Stimulated activated CD4-positive, alpha-beta T cell treated with anti-CD3 and anti-CD28 coated beads, Interleukin-4, amount 100 ng/mL, for 24 hours (primary cell): ENCODE data around the gene EPS8L3.
"Not testable (repeated sequence)": the region's sequence is repeated elsewhere in the genome, so short reads cannot be mapped to it uniquely, and the experiment has no call there.

ENCODE experiments used
- DNase-seq: peaks from one replicate; pipeline ENCODE4 v3.0.0-alpha.2; 2020

EPS8L3 gene

GRCh38 chr1:109704173-109704572 is 59.5 kb downstream of the EPS8L3 start:
- DNase-seq, result no peak

- not testable (repeated sequence) for DNase-seq
Measured at GRCh38 chr1:109702940-109703339, 60.8 kb downstream of the EPS8L3 start.
